Testis (tissue), 2 donors: ENCODE results near the gene SOCS4.

Source experiments
- POLR2A ChIP-seq: fragments of 450-650 bp; IDR thresholded peaks from one replicate; pipeline ENCODE4 v1.6.1; 2017; ENCODE audit warnings: antibody characterized with exemption, mild to moderate bottlenecking, moderate library complexity
- TF ChIP-seq, protein P1 (sequence below), 3 experiments: fragments of 450-650 bp in 2 of 3; fragments of 200-600 bp in 1 of 3; sonication (generic) in 1 of 3; IDR thresholded peaks; one replicate each; pipeline ENCODE4 v1.5.1; 2016 to 2019; ENCODE audit warnings: antibody characterized with exemption in 3 of 3, mild to moderate bottlenecking in 2 of 3, moderate library complexity in 1 of 3

DNA sequence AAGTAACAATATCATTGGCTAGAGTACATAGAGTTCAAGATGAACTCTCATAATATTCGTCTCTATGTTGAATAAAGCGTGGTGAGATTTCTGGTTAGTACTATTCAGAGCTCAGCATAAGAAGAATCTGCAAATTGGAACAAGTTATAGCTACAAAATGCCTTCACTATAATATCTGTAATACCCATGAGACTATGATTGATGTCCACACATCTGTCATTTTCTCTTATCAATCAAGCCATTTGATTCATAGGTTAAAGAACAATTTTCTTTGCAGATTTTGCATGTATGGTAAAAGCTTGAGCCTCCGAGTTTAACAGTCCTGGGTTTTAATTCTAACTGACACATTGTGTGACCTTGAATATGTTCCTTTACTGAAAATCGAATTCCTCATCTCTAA lies 1.4 kb downstream of the SOCS4 start:
- TF ChIP-seq, protein P1, sequence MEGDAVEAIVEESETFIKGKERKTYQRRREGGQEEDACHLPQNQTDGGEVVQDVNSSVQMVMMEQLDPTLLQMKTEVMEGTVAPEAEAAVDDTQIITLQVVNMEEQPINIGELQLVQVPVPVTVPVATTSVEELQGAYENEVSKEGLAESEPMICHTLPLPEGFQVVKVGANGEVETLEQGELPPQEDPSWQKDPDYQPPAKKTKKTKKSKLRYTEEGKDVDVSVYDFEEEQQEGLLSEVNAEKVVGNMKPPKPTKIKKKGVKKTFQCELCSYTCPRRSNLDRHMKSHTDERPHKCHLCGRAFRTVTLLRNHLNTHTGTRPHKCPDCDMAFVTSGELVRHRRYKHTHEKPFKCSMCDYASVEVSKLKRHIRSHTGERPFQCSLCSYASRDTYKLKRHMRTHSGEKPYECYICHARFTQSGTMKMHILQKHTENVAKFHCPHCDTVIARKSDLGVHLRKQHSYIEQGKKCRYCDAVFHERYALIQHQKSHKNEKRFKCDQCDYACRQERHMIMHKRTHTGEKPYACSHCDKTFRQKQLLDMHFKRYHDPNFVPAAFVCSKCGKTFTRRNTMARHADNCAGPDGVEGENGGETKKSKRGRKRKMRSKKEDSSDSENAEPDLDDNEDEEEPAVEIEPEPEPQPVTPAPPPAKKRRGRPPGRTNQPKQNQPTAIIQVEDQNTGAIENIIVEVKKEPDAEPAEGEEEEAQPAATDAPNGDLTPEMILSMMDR (IDR thresholded peaks at IDR 0.05), result no peak
- no peak for TF ChIP-seq POLR2A
